Measurements from ENCODE around the gene ANKMY1.

Gene ANKMY1

GRCh38 chr2:240436683-240437550 lies 120.9 kb downstream of the ANKMY1 start:
- Histone ChIP-seq H3K9ac (ENCODE audit: low read length) (no peak overlapping the region), H3K4me2 (ENCODE audit: low read length) (no peak overlapping the region), H2AFZ (ENCODE audit: low read depth, low read length) (no peak overlapping the region), H3K79me2 (ENCODE audit: low read length) (no peaks in the 10 kb centered on the region), H3K36me3 (replicated peaks; ENCODE audit: low read depth, low read length) (no peaks in the 10 kb centered on the region), H3K27me3 (ENCODE audit: low read depth, low read length) (no peaks in the 10 kb centered on the region), H4K20me1 (ENCODE audit: insufficient read depth, low read length) (no peaks in the 10 kb centered on the region), H3K4me1 (ENCODE audit: low read length) (no peaks in the 10 kb centered on the region), H3K4me3 (ENCODE audit: low read length) (no peak overlapping the region), H3K27ac (ENCODE audit: low read length) (no peak overlapping the region), H3K9me3 (ENCODE audit: insufficient read depth, low read length) (no peaks in the 10 kb centered on the region)
- TF ChIP-seq CTCF (IDR thresholded peaks at IDR 0.05; ENCODE audit: low read depth, low read length) (no peak), EZH2phosphoT487 (IDR thresholded peaks at IDR 0.05; ENCODE audit: low read depth) (no peak)

- Histone ChIP-seq H3K9ac (ENCODE audit: low read length) (0 out of 2 replicates have a peak overlapping the region, but pooled peaks have one; percentile 20), H3K27me3 (ENCODE audit: low read depth, low read length) (no peaks in the 10 kb centered on the region), H2AFZ (ENCODE audit: low read depth, low read length) (no peak overlapping the region), H3K4me1 (ENCODE audit: low read length) (no peaks in the 10 kb centered on the region), H3K36me3 (replicated peaks; ENCODE audit: low read depth, low read length) (no peaks in the 10 kb centered on the region), H3K9me3 (ENCODE audit: insufficient read depth, low read length) (no peaks in the 10 kb centered on the region), H3K27ac (ENCODE audit: low read length) (no peak overlapping the region), H4K20me1 (ENCODE audit: insufficient read depth, low read length) (no peaks in the 10 kb centered on the region), H3K4me2 (ENCODE audit: low read length) (peak overlapping the region; percentile 58), H3K79me2 (ENCODE audit: low read length) (no peaks in the 10 kb centered on the region), H3K4me3 (ENCODE audit: low read length) (peak overlapping the region; percentile 74)
- no peak for TF ChIP-seq EZH2phosphoT487 (IDR thresholded peaks at IDR 0.05; ENCODE audit: low read depth)
- TF ChIP-seq CTCF (IDR thresholded peaks at IDR 0.05; ENCODE audit: low read depth, low read length), result no peak
Measured at GRCh38 chr2:240435948-240436682, 121.7 kb downstream of the ANKMY1 start.

GRCh38 chr2:240435457-240435947 lies 122.3 kb downstream of the ANKMY1 start, which contains the start of gene GPC1:
Gene GPC1, plus strand, starts transcription at chr2:240435663. Its CDS starts 256 bp downstream, at chr2:240435919.
- Histone ChIP-seq H3K4me1 (ENCODE audit: low read length) (no peaks in the 10 kb centered on the region), H3K4me2 (ENCODE audit: low read length) (peak within 1 kb of the TSS; percentile 98), H3K9me3 (ENCODE audit: insufficient read depth, low read length) (no peaks in the 10 kb centered on the region), H4K20me1 (ENCODE audit: insufficient read depth, low read length) (no peaks in the 10 kb centered on the region), H3K79me2 (ENCODE audit: low read length) (no peaks in the 10 kb centered on the region), H3K36me3 (replicated peaks; ENCODE audit: low read depth, low read length) (no peaks in the 10 kb centered on the region), H3K27me3 (ENCODE audit: low read depth, low read length) (no peaks in the 10 kb centered on the region), H3K9ac (ENCODE audit: low read length) (peak within 1 kb of the TSS; percentile 94), H3K27ac (ENCODE audit: low read length) (no peak within 1 kb of the TSS; the same call in 1 of the 2 replicates), H2AFZ (ENCODE audit: low read depth, low read length) (peak within 1 kb of the TSS; percentile 94), H3K4me3 (ENCODE audit: low read length) (peak within 1 kb of the TSS; percentile 98)
- no peak for TF ChIP-seq CTCF (IDR thresholded peaks at IDR 0.05; ENCODE audit: low read depth, low read length)
- no peak for TF ChIP-seq EZH2phosphoT487 (IDR thresholded peaks at IDR 0.05; ENCODE audit: low read depth)

All from OCI-LY3 (cell line).